CD14-positive monocyte (primary cell): ENCODE data around the gene DEGS2. TPM values are rescaled to one million over a fixed set of nuclear protein-coding genes. Genes with fewer than 3 reads are reported as not detected.
A peak's percentile ranks its signal among the peaks of the same experiment; 100 is the strongest.

ENCODE experiments used
- DNase-seq, 3 donors: peaks; one replicate each; pipeline ENCODE4 v3.0.0-alpha.2; 2011 to 2022
- H2AFZ ChIP-seq: 2 replicates; pipeline ENCODE4 v1.6.0; 2012; ENCODE audit warnings: mild to moderate bottlenecking, low read depth, low read length, inconsistent platforms; ENCODE audit not compliant: insufficient read depth, poor library complexity, severe bottlenecking
- H3K27ac ChIP-seq, 2 donors: 1 replicate in 1 of 2; 2 replicates in 1 of 2; pipeline ENCODE4 v1.5.1; 2012 to 2013; ENCODE audit warnings: low read length in 2 of 2, control low read depth in 1 of 2, inconsistent platforms in 1 of 2, low read depth in 1 of 2, mild to moderate bottlenecking in 1 of 2
- H3K27me3 ChIP-seq, 2 donors: one replicate each; pipeline versions ENCODE4 v1.6.0 to v1.6.1; 2011 to 2013; ENCODE audit warnings: low read length in 2 of 2; ENCODE audit not compliant: control insufficient read depth in 2 of 2, insufficient read depth in 2 of 2
- H3K36me3 ChIP-seq, 2 donors: replicated peaks in 1 of 2; 1 replicate in 1 of 2; 2 replicates in 1 of 2; pipeline versions ENCODE4 v1.5.1 to v1.6.1; 2012 to 2013; ENCODE audit warnings: low read length in 2 of 2, control low read depth in 1 of 2, inconsistent platforms in 1 of 2, mild to moderate bottlenecking in 1 of 2; ENCODE audit not compliant: insufficient read depth in 2 of 2, control insufficient read depth in 1 of 2
- H3K4me1 ChIP-seq, 2 donors: 1 replicate in 1 of 2; 2 replicates in 1 of 2; pipeline versions ENCODE4 v1.5.1 to v1.6.1; 2012 to 2013; ENCODE audit warnings: low read length in 2 of 2, control low read depth in 1 of 2, inconsistent platforms in 1 of 2, mild to moderate bottlenecking in 1 of 2, moderate library complexity in 1 of 2; ENCODE audit not compliant: insufficient read depth in 2 of 2, control insufficient read depth in 1 of 2
- H3K4me2 ChIP-seq: replicated peaks from 2 replicates; pipeline ENCODE3; 2012; ENCODE audit warnings: low read length, moderate library complexity, mild to moderate bottlenecking; ENCODE audit not compliant: poor library complexity, severe bottlenecking; ENCODE audit errors: extremely low read depth
- H3K4me3 ChIP-seq, 3 experiments: fragments of 200-600 bp in 1 of 3; sonication (generic) in 1 of 3; replicated peaks in 1 of 3; 1 replicate in 2 of 3; 2 replicates in 1 of 3; pipeline ENCODE4 v1.5.1; 2011 to 2013; ENCODE audit warnings: low read length in 3 of 3, mild to moderate bottlenecking in 3 of 3, control low read depth in 2 of 3, low read depth in 2 of 3, inconsistent platforms in 1 of 3, moderate library complexity in 1 of 3
- H3K79me2 ChIP-seq: 2 replicates; pipeline ENCODE4 v1.6.0; 2012; ENCODE audit warnings: mild to moderate bottlenecking, control low read depth, inconsistent platforms, low read length, moderate library complexity; ENCODE audit not compliant: insufficient read depth
- H3K9ac ChIP-seq: 2 replicates; pipeline ENCODE4 v1.6.0; 2017; ENCODE audit warnings: low read length, mild to moderate bottlenecking; ENCODE audit not compliant: insufficient read depth, poor library complexity, severe bottlenecking
- H3K9me3 ChIP-seq, 2 donors: replicated peaks in 1 of 2; 1 replicate in 1 of 2; 2 replicates in 1 of 2; pipeline versions ENCODE4 v1.5.1 to v1.6.1; 2012 to 2013; ENCODE audit warnings: low read length in 2 of 2, control low read depth in 1 of 2; ENCODE audit not compliant: control insufficient read depth in 1 of 2, insufficient read depth in 1 of 2
- H4K20me1 ChIP-seq: 2 replicates; pipeline ENCODE4 v1.6.0; 2012; ENCODE audit warnings: mild to moderate bottlenecking, low read length, control low read depth, moderate library complexity; ENCODE audit not compliant: insufficient read depth
- H3K27ac Mint-ChIP-seq, 7 donors: one replicate each; pipeline ENCODE4 v1.8.0; 2020; ENCODE audit warnings: mild to moderate bottlenecking in 7 of 7, mixed read lengths in 7 of 7, moderate library complexity in 6 of 7, inconsistent platforms in 2 of 7
- H3K27me3 Mint-ChIP-seq, 3 donors: one replicate each; pipeline ENCODE4 v1.8.0; 2021 to 2022; ENCODE audit warnings: low read depth in 3 of 3, mild to moderate bottlenecking in 3 of 3, mixed read lengths in 3 of 3, moderate library complexity in 3 of 3, inconsistent platforms in 1 of 3
- H3K36me3 Mint-ChIP-seq, 2 donors: one replicate each; pipeline ENCODE4 v1.8.0; 2020; ENCODE audit warnings: mixed read lengths in 2 of 2, inconsistent platforms in 1 of 2, mild to moderate bottlenecking in 1 of 2
- H3K4me1 Mint-ChIP-seq: one replicate; pipeline ENCODE4 v1.8.0; 2020; ENCODE audit warnings: mild to moderate bottlenecking, mixed read lengths
- H3K4me3 Mint-ChIP-seq, 2 donors: one replicate each; pipeline ENCODE4 v1.8.0; 2020; ENCODE audit warnings: mild to moderate bottlenecking in 2 of 2, mixed read lengths in 2 of 2, moderate library complexity in 1 of 2
- H3K9me3 Mint-ChIP-seq, 7 donors: one replicate each; pipeline ENCODE4 v1.8.0; 2020 to 2022; ENCODE audit warnings: mixed read lengths in 7 of 7, mild to moderate bottlenecking in 6 of 7, moderate library complexity in 6 of 7, inconsistent platforms in 2 of 7
- CTCF ChIP-seq: fragments of 200-600 bp; IDR thresholded peaks from one replicate; pipeline ENCODE4 v1.8.0; 2022; ENCODE audit warnings: antibody characterized with exemption, mild to moderate bottlenecking
- WGBS: methylation state at CpG from one replicate; pipeline ENCODE4 v1.1.5; 2013; ENCODE audit warnings: missing lambda C conversion rate; ENCODE audit not compliant: insufficient coverage; 5-methylcytosine and 5-hydroxymethylcytosine counted together
- intact Hi-C, 2 donors: fragments of 100-400 bp; cut with micrococcal nuclease; formaldehyde crosslinking; loops; one replicate each; pipeline versions ENCODE4 v1.15.0 to v1.15.1; 2023
- polyA plus RNA-seq, 3 donors: library from polyadenylated mRNA; depleted of rRNA in 1 of 3; unstranded in 2 of 3; stranded (reverse) in 1 of 3; fragments of 300-500 nt in 2 of 3; fragments of >200 nt in 1 of 3; fragmentation: Illumina TruSeq in 2 of 3; gene quantifications; 1 replicate in 2 of 3; 2 replicates in 1 of 3; pipeline ENCODE4 v1.2.3, GENCODE V29; 2012 to 2021

Gene DEGS2
- polyA plus RNA-seq, 3 donors, result 0.07 to 0.36 TPM; not detected in 1

GRCh38 chr14:100193417-100194357 lies 34.2 kb upstream of the DEGS2 start:
- TF ChIP-seq CTCF, result no peak
- no peak for DNase-seq
- peaks cover 6% of the 10 kb centered on the region for H3K4me1 Mint-ChIP-seq
- H3K4me3 Mint-ChIP-seq, result peak overlapping the region; percentile 81 to 88
- Histone ChIP-seq H3K4me3 (peak overlapping the region; percentile 36 to 70 (median 64)), H2AFZ (peak overlapping the region; percentile 88), H3K4me1 (peaks cover 13 to 17% of the 10 kb centered on the region in 2 donors), H3K9ac (peak overlapping the region; percentile 87), H3K27me3 (no peaks in the 10 kb centered on the region), H4K20me1 (no peaks in the 10 kb centered on the region), H3K36me3 (no peaks in the 10 kb centered on the region), H3K79me2 (no peaks in the 10 kb centered on the region), H3K9me3 (no peaks in the 10 kb centered on the region), H3K4me2 (peak overlapping the region; percentile 75), H3K27ac (peak overlapping the region; percentile 60 to 76)
- no peaks in the 10 kb centered on the region for H3K27me3 Mint-ChIP-seq
- peak overlapping the region; percentile 85 to 93 (median 89) for H3K27ac Mint-ChIP-seq
- 91% methylated on average over 4 of the region's 12 CpGs for WGBS
- H3K36me3 Mint-ChIP-seq, result no peaks in the 10 kb centered on the region
- peaks cover 0 to 3% (median 0%) of the 10 kb centered on the region in 7 donors for H3K9me3 Mint-ChIP-seq
- intact Hi-C loops, result loop anchor here (2.0 to 10.0 kb wide), 5 partner anchors 45 to 509 kb away; partner anchors contain the start of genes CYP46A1 (in 1 of the 2) and YY1 (in 1 of the 2)

DNA sequence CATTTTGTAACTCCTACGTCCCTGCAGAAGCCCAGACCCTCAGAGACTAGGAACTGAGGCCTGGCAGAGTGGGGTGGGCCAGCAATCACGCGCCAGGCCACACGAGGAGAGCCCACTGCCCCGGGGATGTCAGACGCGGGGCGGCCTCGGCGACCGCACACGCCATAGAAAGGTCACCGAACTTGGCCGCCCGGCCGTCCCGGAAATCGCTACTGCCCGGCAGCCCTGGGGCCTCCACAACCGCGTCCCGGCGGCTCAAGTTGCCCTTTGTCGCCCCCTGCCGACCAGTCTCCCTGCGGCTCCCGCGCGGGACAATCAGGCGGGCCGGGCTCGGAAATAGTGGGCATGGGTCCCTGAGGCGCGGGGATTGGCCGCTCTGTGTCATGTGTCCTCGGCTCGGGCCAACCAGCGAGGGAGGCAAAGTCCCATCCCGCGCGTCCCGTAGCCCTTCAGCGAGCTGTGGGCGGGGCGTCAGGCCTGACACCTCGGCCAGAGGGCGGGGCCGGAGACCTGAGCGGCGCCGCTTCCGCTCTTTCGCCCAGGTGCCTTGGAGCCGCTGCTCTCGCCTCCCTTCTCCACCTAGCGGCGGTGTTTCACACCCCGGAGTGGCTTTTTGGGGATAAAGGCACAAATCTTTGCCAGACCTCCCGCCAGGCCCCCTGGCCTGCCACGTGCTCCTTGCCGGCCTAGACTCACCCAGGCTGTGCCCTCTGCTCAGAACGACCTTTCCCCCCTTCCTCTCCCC lies 33.4 kb upstream of the DEGS2 start:
- peak; percentile 98 to 99 (median 99) for DNase-seq
- Histone ChIP-seq H3K27ac (peak overlapping the region; percentile 73 to 94), H2AFZ (peak overlapping the region; percentile 100), H3K4me3 (peak overlapping the region; percentile 36 to 70 (median 64)), H3K4me1 (peaks cover 13 to 24% of the 10 kb centered on the region in 2 donors), H4K20me1 (no peaks in the 10 kb centered on the region), H3K9me3 (no peaks in the 10 kb centered on the region), H3K79me2 (no peaks in the 10 kb centered on the region), H3K27me3 (no peaks in the 10 kb centered on the region), H3K4me2 (peak overlapping the region; percentile 75), H3K9ac (peak overlapping the region; percentile 87), H3K36me3 (no peaks in the 10 kb centered on the region)
- peak; percentile 94 for TF ChIP-seq CTCF
- Mint-ChIP-seq H3K27me3 (no peaks in the 10 kb centered on the region), H3K27ac (peak overlapping the region; percentile 85 to 95 (median 91)), H3K4me3 (peak overlapping the region; percentile 81 to 88), H3K4me1 (peaks cover 12% of the 10 kb centered on the region), H3K9me3 (peaks cover 0 to 3% (median 0%) of the 10 kb centered on the region in 7 donors), H3K36me3 (no peaks in the 10 kb centered on the region)
- intact Hi-C loops, result loop anchor here (2.0 to 10.0 kb wide), 5 partner anchors 46 to 508 kb away; partner anchors contain the start of genes CYP46A1 (in 1 of the 2) and YY1 (in 1 of the 2)
- under 1% methylated on average over 60 of the region's 62 CpGs for WGBS
